GM19324 (cell line): ENCODE results near the gene EXTL1.
"Not testable (repeated sequence)": the region's sequence is repeated elsewhere in the genome, so short reads cannot be mapped to it uniquely, and the experiment has no call there.

Source experiments
- ATAC-seq: cut with Tn5 transposase; IDR thresholded peaks from one replicate; pipeline ENCODE4 v1.9.1; 2021; ENCODE audit warnings: mild to moderate bottlenecking, moderate library complexity; ENCODE audit not compliant: unreplicated experiment, low FRiP score

EXTL1 gene

GRCh38 chr1:26021647-26022403 is at the start of gene EXTL1:
Gene EXTL1 (plus strand): TSS chr1:26021775. CDS start chr1:26022647, 872 bp downstream.
- no peak for ATAC-seq

GRCh38 chr1:25971811-25972180 is 49.8 kb upstream of the EXTL1 start:
- ATAC-seq, result no peak

- no peak for ATAC-seq
Observed at GRCh38 chr1:25973610-25974321, 47.8 kb upstream of the EXTL1 start.

GRCh38 chr1:25977801-25978200 is 43.8 kb upstream of the EXTL1 start:
- no peak for ATAC-seq

- ATAC-seq, result no peak
Observed at GRCh38 chr1:25978403-25978802, 43.2 kb upstream of the EXTL1 start.

- ATAC-seq, result no peak
Observed at GRCh38 chr1:25979210-25979609, 42.4 kb upstream of the EXTL1 start.

GRCh38 chr1:25985171-25985570 is 36.4 kb upstream of the EXTL1 start:
- ATAC-seq, result no peak

- ATAC-seq, result no peak
Observed at GRCh38 chr1:25985670-25986069, 35.9 kb upstream of the EXTL1 start.

GRCh38 chr1:25986773-25987172 is 34.8 kb upstream of the EXTL1 start:
- ATAC-seq, result not testable (repeated sequence)

GRCh38 chr1:25987951-25988350 is 33.6 kb upstream of the EXTL1 start:
- ATAC-seq, result no peak

GRCh38 chr1:25989440-25990234 is 31.9 kb upstream of the EXTL1 start:
- no peak for ATAC-seq

- no peak for ATAC-seq
Observed at GRCh38 chr1:25990251-25990650, 31.3 kb upstream of the EXTL1 start.

- no peak for ATAC-seq
Observed at GRCh38 chr1:25990702-25991395, 30.7 kb upstream of the EXTL1 start.

GRCh38 chr1:25991937-25992688 is 29.5 kb upstream of the EXTL1 start:
- no peak for ATAC-seq

GRCh38 chr1:25992689-25993171 is 28.8 kb upstream of the EXTL1 start:
- no peak for ATAC-seq

- ATAC-seq, result no peak
Observed at GRCh38 chr1:25993197-25993951, 28.2 kb upstream of the EXTL1 start.

GRCh38 chr1:25994402-25995150 is 27.0 kb upstream of the EXTL1 start:
- ATAC-seq, result no peak
